ENCODE results near the gene CAPS2. TPM values are rescaled to one million over a fixed set of nuclear protein-coding genes. Genes with fewer than 3 reads are reported as not detected.

Gene CAPS2
- total and polyA plus RNA-seq, 9 donors = 7.5 to 27.9 (median 16.3) TPM

DNA sequence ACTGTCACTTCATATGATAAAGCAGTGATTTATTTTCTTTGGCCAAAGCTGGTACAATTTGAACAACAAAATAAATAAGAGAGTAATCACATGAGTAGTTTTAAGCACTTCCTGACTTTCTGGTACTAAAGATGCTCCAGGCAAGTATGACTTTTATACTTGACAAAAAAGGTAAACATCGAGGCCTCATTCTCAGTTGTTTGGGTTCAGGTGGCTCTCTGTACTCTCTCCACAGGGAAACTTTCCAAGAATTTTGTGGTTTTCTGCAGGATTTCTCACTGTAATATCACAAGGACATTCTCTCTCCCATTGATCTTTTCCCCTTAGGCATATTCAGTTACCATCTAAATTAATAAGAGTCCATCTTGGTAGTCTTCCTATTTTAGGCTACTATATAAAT is 93.9 kb downstream of the CAPS2 start:
- Histone ChIP-seq H3K36me3 (no peaks in the 10 kb centered on the region), H3K27me3 (no peaks in the 10 kb centered on the region), H3K4me1 (ENCODE audit: insufficient read depth) (no peaks in the 10 kb centered on the region), H3K27ac (no peak overlapping the region), H3K9me3 (no peaks in the 10 kb centered on the region), H3K4me3 (no peak overlapping the region)
- no peak for TF ChIP-seq POLR2A (IDR thresholded peaks at IDR 0.05)
- no peak for TF ChIP-seq EP300 (IDR thresholded peaks at IDR 0.05)
- TF ChIP-seq, protein P1, sequence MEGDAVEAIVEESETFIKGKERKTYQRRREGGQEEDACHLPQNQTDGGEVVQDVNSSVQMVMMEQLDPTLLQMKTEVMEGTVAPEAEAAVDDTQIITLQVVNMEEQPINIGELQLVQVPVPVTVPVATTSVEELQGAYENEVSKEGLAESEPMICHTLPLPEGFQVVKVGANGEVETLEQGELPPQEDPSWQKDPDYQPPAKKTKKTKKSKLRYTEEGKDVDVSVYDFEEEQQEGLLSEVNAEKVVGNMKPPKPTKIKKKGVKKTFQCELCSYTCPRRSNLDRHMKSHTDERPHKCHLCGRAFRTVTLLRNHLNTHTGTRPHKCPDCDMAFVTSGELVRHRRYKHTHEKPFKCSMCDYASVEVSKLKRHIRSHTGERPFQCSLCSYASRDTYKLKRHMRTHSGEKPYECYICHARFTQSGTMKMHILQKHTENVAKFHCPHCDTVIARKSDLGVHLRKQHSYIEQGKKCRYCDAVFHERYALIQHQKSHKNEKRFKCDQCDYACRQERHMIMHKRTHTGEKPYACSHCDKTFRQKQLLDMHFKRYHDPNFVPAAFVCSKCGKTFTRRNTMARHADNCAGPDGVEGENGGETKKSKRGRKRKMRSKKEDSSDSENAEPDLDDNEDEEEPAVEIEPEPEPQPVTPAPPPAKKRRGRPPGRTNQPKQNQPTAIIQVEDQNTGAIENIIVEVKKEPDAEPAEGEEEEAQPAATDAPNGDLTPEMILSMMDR (IDR thresholded peaks at IDR 0.05) = no peak
- intact Hi-C loops (cut with DNase I) = no loop called here
- no peak for DNase-seq
- 14 to 40% (median 29%) methylated on average over 1 of the region's 1 CpG for WGBS, 3 donors

DNA sequence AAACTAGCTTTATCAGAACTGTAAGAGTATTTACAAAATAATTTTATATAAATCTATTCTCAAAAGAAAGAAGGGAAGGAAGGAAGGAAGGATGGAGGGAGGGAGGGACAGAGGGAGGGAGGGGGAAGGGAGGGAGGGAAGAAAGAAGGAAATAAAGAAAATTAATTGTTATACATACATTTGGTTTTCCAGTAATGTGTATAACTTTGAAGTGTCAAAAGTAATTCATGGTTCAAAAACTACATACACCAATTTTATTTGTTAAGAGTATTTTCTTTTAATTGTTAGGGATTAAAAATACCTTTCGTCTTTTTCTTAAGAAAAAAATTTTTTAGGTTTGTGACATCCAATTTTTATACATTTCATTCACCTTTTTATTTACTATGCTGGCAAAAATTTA is 103.0 kb downstream of the CAPS2 start:
- H3K4me1 ChIP-seq (ENCODE audit: insufficient read depth) = no peaks in the 10 kb centered on the region
- H3K4me3 ChIP-seq = no peak overlapping the region
- H3K27me3 ChIP-seq = no peaks in the 10 kb centered on the region
- TF ChIP-seq POLR2A (IDR thresholded peaks at IDR 0.05) = no peak
- TF ChIP-seq, protein P1 (IDR thresholded peaks at IDR 0.05) = no peak
- no peak for TF ChIP-seq EP300 (IDR thresholded peaks at IDR 0.05)
- WGBS, 3 donors = 79 to 86% (median 84%) methylated on average over 1 of the region's 1 CpG
- no peak overlapping the region for H3K27ac ChIP-seq
- no peaks in the 10 kb centered on the region for H3K9me3 ChIP-seq
- intact Hi-C loops (cut with DNase I) = no loop called here
- no peak for DNase-seq
- no peaks in the 10 kb centered on the region for H3K36me3 ChIP-seq

Other genes starting within 250 kb of the CAPS2 start
- not detected for gene KCNC2, start 120.5 kb downstream of the CAPS2 start, total RNA-seq
- gene KCNC2, start 120.5 kb downstream of the CAPS2 start, polyA plus RNA-seq = not detected
- gene GLIPR1L1, start 4.3 kb upstream of the CAPS2 start, total RNA-seq = not detected
- gene GLIPR1L1, start 4.3 kb upstream of the CAPS2 start, polyA plus RNA-seq = not detected
- 1 to 10 TPM in 6 of 7 donors, under 1 TPM in 1; 0.60 to 5.2 (median 2.0) TPM for gene GLIPR1L2, start 60.8 kb upstream of the CAPS2 start, total RNA-seq
- 1 to 10 TPM in 1 of 2 donors, under 1 TPM in 1; 0.84 to 2.9 TPM for gene GLIPR1L2, start 60.8 kb upstream of the CAPS2 start, polyA plus RNA-seq
- gene GLIPR1, start 150.4 kb upstream of the CAPS2 start, total RNA-seq = 10 to 100 TPM in 5 of 7 donors, 1 to 10 TPM in 2; 8.5 to 53.4 (median 27.9) TPM
- gene GLIPR1, start 150.4 kb upstream of the CAPS2 start, polyA plus RNA-seq = 100 to 1,000 TPM in 1 of 2 donors, 10 to 100 TPM in 1; 10.5 to 122 TPM
- gene KRR1, start 181.3 kb upstream of the CAPS2 start, total RNA-seq = 10 to 100 TPM; 26.2 to 69.1 (median 48.7) TPM
- gene KRR1, start 181.3 kb upstream of the CAPS2 start, polyA plus RNA-seq = 10 to 100 TPM; 12.1 to 29.0 TPM